Neural cell (in vitro differentiated cells): ENCODE measurements around the gene TMEFF2. TPM values are rescaled to one million over a fixed set of nuclear protein-coding genes. Genes with fewer than 3 reads are reported as not detected.

ENCODE experiments used
- H2AFZ ChIP-seq: fragments of 200-600, 300-800 bp; sonication (generic), shearing (Covaris generic); 2 replicates; pipeline ENCODE4 v1.6.0; 2014; ENCODE audit warnings: low read depth, mild to moderate bottlenecking, antibody characterized with exemption, low read length, moderate library complexity
- H3F3A ChIP-seq: fragments of 200-600 bp; shearing (Covaris generic); 2 replicates; pipeline ENCODE4 v1.6.1; 2016; ENCODE audit warnings: mild to moderate bottlenecking, moderate library complexity, mixed read lengths, antibody characterized with exemption, low read length; ENCODE audit not compliant: insufficient read depth, poor library complexity, severe bottlenecking
- H3K27ac ChIP-seq: fragments of 200-600, 300-800 bp; sonication (generic), shearing (Covaris generic); 2 replicates; pipeline ENCODE4 v1.5.1; 2014; ENCODE audit warnings: mild to moderate bottlenecking, low read length, moderate library complexity
- H3K27me3 ChIP-seq: fragments of 300-800, 200-600 bp; sonication (generic), shearing (Covaris generic); 2 replicates; pipeline ENCODE4 v1.6.0; 2014; ENCODE audit warnings: mild to moderate bottlenecking, low read depth, low read length, moderate library complexity; ENCODE audit not compliant: insufficient read depth
- H3K36me3 ChIP-seq: fragments of 300-800, 200-600 bp; sonication (generic), shearing (Covaris generic); 2 replicates; pipeline ENCODE4 v1.5.1; 2014; ENCODE audit warnings: mild to moderate bottlenecking, antibody characterized with exemption, low read length, moderate library complexity; ENCODE audit not compliant: insufficient read depth
- H3K4me2 ChIP-seq: fragments of 300-800, 200-600 bp; sonication (generic), shearing (Covaris generic); 2 replicates; pipeline ENCODE4 v1.6.0; 2014; ENCODE audit warnings: mild to moderate bottlenecking, low read length
- H3K4me3 ChIP-seq: fragments of 300-800, 200-600 bp; sonication (generic), shearing (Covaris generic); 2 replicates; pipeline ENCODE4 v1.5.1; 2014; ENCODE audit warnings: mild to moderate bottlenecking, low read length, moderate library complexity
- H3K79me2 ChIP-seq: fragments of 200-600 bp; shearing (Covaris generic); replicated peaks from 2 replicates; pipeline ENCODE4 v1.6.0; 2014; ENCODE audit warnings: mild to moderate bottlenecking, low read length, moderate library complexity; ENCODE audit not compliant: insufficient read depth
- H3K9ac ChIP-seq: fragments of 300-800, 200-600 bp; sonication (generic), shearing (Covaris generic); 2 replicates; pipeline ENCODE4 v1.6.1; 2016; ENCODE audit warnings: mild to moderate bottlenecking, low read length, mixed read lengths
- H3K9me2 ChIP-seq: fragments of 200-600 bp; shearing (Covaris generic); 2 replicates; pipeline ENCODE4 v1.6.1; 2016; ENCODE audit warnings: mild to moderate bottlenecking, low read length, mixed read lengths; ENCODE audit not compliant: insufficient read depth
- H3K9me3 ChIP-seq: fragments of 200-600, 300-800 bp; sonication (generic), shearing (Covaris generic); 2 replicates; pipeline ENCODE4 v1.6.1; 2016; ENCODE audit warnings: mild to moderate bottlenecking, mixed run types, low read length, moderate library complexity, mixed read lengths
- H4K20me1 ChIP-seq: fragments of 200-600 bp; shearing (Covaris generic); 2 replicates; pipeline ENCODE4 v1.6.1; 2016; ENCODE audit warnings: mild to moderate bottlenecking, mixed run types; ENCODE audit not compliant: insufficient read depth
- EP300 ChIP-seq: fragments of 450-650 bp; conservative IDR thresholded peaks from 2 replicates; pipeline ENCODE4 v1.6.1; 2014; ENCODE audit warnings: antibody characterized with exemption, mild to moderate bottlenecking, moderate library complexity; ENCODE audit not compliant: poor library complexity, severe bottlenecking
- EZH2 ChIP-seq: fragments of 200-600, 300-800 bp; shearing (Covaris generic), sonication (generic); IDR thresholded peaks from 2 replicates; pipeline ENCODE4 v1.6.1; 2014; ENCODE audit warnings: antibody characterized with exemption, low read length, borderline replicate concordance, mild to moderate bottlenecking; ENCODE audit not compliant: insufficient read depth, poor library complexity, severe bottlenecking
- POLR2AphosphoS5 ChIP-seq: IDR thresholded peaks from 2 replicates; pipeline ENCODE4 v1.6.1; 2012
- RAD21 ChIP-seq: fragments of 450-650 bp; conservative IDR thresholded peaks from 2 replicates; pipeline ENCODE4 v1.6.1; 2014; ENCODE audit warnings: antibody characterized with exemption, mild to moderate bottlenecking, moderate library complexity
- SMC3 ChIP-seq: fragments of 450-650 bp; conservative IDR thresholded peaks from 2 replicates; pipeline ENCODE4 v1.6.1; 2014; ENCODE audit warnings: antibody characterized with exemption, mild to moderate bottlenecking, moderate library complexity; ENCODE audit not compliant: poor library complexity
- TAF1 ChIP-seq: IDR thresholded peaks from 2 replicates; pipeline ENCODE4 v1.6.1; 2012; ENCODE audit warnings: low read depth
- polyA plus RNA-seq: library from polyadenylated mRNA; depleted of rRNA; stranded (reverse); fragments of >200 nt; gene quantifications from 2 replicates; pipeline ENCODE4 v1.2.3, GENCODE V29; 2014
- TF ChIP-seq, protein P1 (sequence below): IDR thresholded peaks from 2 replicates; pipeline ENCODE4 v1.6.1; 2012; ENCODE audit warnings: borderline replicate concordance
- TF ChIP-seq, protein P2 (sequence below): fragments of 450-650 bp; IDR thresholded peaks from 2 replicates; pipeline ENCODE4 v1.5.1; 2014; ENCODE audit warnings: antibody characterized with exemption, mild to moderate bottlenecking, moderate library complexity; ENCODE audit not compliant: poor library complexity, severe bottlenecking

TMEFF2 gene
- polyA plus RNA-seq, 1 donor from 2014 or later: 24.6 TPM

DNA sequence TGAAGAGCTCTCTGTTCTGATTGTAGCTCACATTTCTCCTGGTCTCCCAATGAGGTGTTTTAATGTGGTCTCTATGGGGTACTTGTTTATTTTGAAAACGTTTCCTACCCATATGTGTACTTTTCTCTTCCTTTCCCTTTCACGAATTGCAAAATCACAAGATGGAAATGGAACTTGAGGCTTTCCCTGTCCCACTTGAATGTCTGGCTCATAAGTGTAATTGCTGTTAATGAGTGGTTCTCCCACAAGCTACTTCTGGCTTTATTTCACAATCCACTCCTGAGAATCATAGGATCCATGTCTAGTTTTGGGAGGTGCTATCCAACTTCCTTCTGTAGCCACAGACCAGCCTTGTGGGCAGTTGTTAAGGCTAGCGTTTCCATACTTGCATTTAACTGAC, 266.7 kb downstream of the TMEFF2 start:
- Histone ChIP-seq H3K4me3 (no peak overlapping the region), H3K4me2 (no peak overlapping the region), H3K9ac (no peak overlapping the region), H3K79me2 (no peaks in the 10 kb centered on the region), H3K9me2 (no peaks in the 10 kb centered on the region), H3K27ac (no peak overlapping the region), H3K36me3 (no peaks in the 10 kb centered on the region), H3K27me3 (no peaks in the 10 kb centered on the region), H3F3A (no peaks in the 10 kb centered on the region), H2AFZ (no peak overlapping the region), H3K9me3 (no peaks in the 10 kb centered on the region), H4K20me1 (no peaks in the 10 kb centered on the region)
- TF ChIP-seq EZH2 (no peak), EP300 (no peak), SMC3 (no peak)
- TF ChIP-seq, protein P1, sequence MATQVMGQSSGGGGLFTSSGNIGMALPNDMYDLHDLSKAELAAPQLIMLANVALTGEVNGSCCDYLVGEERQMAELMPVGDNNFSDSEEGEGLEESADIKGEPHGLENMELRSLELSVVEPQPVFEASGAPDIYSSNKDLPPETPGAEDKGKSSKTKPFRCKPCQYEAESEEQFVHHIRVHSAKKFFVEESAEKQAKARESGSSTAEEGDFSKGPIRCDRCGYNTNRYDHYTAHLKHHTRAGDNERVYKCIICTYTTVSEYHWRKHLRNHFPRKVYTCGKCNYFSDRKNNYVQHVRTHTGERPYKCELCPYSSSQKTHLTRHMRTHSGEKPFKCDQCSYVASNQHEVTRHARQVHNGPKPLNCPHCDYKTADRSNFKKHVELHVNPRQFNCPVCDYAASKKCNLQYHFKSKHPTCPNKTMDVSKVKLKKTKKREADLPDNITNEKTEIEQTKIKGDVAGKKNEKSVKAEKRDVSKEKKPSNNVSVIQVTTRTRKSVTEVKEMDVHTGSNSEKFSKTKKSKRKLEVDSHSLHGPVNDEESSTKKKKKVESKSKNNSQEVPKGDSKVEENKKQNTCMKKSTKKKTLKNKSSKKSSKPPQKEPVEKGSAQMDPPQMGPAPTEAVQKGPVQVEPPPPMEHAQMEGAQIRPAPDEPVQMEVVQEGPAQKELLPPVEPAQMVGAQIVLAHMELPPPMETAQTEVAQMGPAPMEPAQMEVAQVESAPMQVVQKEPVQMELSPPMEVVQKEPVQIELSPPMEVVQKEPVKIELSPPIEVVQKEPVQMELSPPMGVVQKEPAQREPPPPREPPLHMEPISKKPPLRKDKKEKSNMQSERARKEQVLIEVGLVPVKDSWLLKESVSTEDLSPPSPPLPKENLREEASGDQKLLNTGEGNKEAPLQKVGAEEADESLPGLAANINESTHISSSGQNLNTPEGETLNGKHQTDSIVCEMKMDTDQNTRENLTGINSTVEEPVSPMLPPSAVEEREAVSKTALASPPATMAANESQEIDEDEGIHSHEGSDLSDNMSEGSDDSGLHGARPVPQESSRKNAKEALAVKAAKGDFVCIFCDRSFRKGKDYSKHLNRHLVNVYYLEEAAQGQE: no peak

DNA sequence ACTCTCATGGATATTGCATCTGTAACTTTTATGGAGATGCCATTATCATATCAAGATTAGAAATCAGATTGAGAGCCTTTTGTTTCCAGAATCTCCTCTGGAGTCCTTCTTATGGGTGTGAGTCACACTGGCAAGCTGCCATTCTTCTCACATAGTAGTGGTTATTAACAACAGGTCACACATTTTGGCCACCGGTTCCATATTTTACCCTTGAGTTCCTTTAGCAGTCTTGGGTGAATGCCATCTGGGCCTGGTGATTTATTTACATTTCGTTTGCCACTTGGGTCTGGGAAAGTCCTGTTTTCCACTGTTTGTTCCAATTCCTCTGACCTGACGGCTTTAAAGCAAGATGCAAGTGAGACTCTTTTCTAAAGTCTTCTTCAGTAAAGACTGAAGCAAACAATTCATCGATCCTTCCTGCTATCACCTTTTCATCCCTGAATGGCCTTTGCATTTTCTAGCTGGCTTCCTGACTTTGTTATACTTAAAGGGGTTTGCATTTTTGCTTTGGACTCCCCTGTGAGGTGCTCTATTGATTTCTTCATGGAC, 267.3 kb downstream of the TMEFF2 start:
- Histone ChIP-seq H3K9ac (no peak overlapping the region), H3K4me3 (no peak overlapping the region), H3K9me3 (no peaks in the 10 kb centered on the region), H4K20me1 (no peaks in the 10 kb centered on the region), H3K79me2 (no peaks in the 10 kb centered on the region), H3K9me2 (no peaks in the 10 kb centered on the region), H3K36me3 (no peaks in the 10 kb centered on the region), H2AFZ (no peak overlapping the region), H3K4me2 (no peak overlapping the region), H3F3A (no peaks in the 10 kb centered on the region), H3K27me3 (no peaks in the 10 kb centered on the region), H3K27ac (no peak overlapping the region)
- TF ChIP-seq, protein P2, sequence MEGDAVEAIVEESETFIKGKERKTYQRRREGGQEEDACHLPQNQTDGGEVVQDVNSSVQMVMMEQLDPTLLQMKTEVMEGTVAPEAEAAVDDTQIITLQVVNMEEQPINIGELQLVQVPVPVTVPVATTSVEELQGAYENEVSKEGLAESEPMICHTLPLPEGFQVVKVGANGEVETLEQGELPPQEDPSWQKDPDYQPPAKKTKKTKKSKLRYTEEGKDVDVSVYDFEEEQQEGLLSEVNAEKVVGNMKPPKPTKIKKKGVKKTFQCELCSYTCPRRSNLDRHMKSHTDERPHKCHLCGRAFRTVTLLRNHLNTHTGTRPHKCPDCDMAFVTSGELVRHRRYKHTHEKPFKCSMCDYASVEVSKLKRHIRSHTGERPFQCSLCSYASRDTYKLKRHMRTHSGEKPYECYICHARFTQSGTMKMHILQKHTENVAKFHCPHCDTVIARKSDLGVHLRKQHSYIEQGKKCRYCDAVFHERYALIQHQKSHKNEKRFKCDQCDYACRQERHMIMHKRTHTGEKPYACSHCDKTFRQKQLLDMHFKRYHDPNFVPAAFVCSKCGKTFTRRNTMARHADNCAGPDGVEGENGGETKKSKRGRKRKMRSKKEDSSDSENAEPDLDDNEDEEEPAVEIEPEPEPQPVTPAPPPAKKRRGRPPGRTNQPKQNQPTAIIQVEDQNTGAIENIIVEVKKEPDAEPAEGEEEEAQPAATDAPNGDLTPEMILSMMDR: no peak
- TF ChIP-seq EP300 (no peak), SMC3 (no peak), TAF1 (no peak), RAD21 (no peak), POLR2AphosphoS5 (no peak)
- TF ChIP-seq, protein P1: no peak
